Lower leg skin (tissue), 3 donors: ENCODE data around the gene NAPA.

Source experiments
- POLR2A ChIP-seq, 2 donors: fragments of 450-650 bp; IDR thresholded peaks; one replicate each; pipeline ENCODE4 v1.6.1; 2016 to 2017; ENCODE audit warnings: antibody characterized with exemption in 2 of 2, mild to moderate bottlenecking in 1 of 2, moderate library complexity in 1 of 2
- TF ChIP-seq, protein P1 (sequence below), 3 donors: fragments of 450-650 bp; IDR thresholded peaks; one replicate each; pipeline ENCODE4 v1.5.1; 2016; ENCODE audit warnings: antibody characterized with exemption in 3 of 3, mild to moderate bottlenecking in 3 of 3, moderate library complexity in 2 of 3

DNA sequence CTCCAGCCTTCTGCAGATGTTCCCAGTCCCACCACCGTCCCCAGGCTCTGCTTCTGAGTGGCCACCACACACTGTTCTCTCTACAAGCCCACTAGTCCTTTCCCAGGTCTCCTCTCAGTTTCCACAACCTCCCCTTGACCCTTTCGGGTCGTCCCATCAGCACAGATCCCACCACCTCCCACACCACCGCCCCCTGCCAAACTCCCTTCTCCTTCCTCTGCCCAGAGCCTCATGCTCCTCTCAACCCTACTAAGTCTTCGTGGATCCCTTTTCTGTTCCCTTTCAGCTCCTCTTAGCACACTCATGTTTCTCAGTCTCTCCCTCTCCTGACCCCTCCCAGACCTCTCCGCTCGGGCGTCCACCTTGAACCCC lies 1.9 kb downstream of the NAPA start:
- no peak for TF ChIP-seq POLR2A (IDR thresholded peaks at IDR 0.05)
- TF ChIP-seq, protein P1, sequence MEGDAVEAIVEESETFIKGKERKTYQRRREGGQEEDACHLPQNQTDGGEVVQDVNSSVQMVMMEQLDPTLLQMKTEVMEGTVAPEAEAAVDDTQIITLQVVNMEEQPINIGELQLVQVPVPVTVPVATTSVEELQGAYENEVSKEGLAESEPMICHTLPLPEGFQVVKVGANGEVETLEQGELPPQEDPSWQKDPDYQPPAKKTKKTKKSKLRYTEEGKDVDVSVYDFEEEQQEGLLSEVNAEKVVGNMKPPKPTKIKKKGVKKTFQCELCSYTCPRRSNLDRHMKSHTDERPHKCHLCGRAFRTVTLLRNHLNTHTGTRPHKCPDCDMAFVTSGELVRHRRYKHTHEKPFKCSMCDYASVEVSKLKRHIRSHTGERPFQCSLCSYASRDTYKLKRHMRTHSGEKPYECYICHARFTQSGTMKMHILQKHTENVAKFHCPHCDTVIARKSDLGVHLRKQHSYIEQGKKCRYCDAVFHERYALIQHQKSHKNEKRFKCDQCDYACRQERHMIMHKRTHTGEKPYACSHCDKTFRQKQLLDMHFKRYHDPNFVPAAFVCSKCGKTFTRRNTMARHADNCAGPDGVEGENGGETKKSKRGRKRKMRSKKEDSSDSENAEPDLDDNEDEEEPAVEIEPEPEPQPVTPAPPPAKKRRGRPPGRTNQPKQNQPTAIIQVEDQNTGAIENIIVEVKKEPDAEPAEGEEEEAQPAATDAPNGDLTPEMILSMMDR (IDR thresholded peaks at IDR 0.05): no peak
